GM13976 (cell line): ENCODE measurements around the gene CLDN3.
"Not testable (repeated sequence)": the region's sequence is repeated elsewhere in the genome, so short reads cannot be mapped to it uniquely, and the experiment has no call there.

Experiments used
- DNase-seq: peaks from one replicate; pipeline ENCODE4 v3.0.0; 2012; ENCODE audit warnings: low spot score
- in situ Hi-C: fragments of 300-500 bp; cut with MboI; formaldehyde crosslinking; loops from one replicate; pipeline ENCODE4 v1.12.0; 2022; ENCODE audit warnings: low sequenced_read_pairs, mixed read lengths, inconsistent platforms; ENCODE audit not compliant: unreplicated experiment
- TF ChIP-seq, protein P1 (sequence below): IDR thresholded peaks from 2 replicates; pipeline ENCODE4 v1.5.1; 2012; ENCODE audit warnings: borderline replicate concordance, mild to moderate bottlenecking; ENCODE audit not compliant: insufficient read depth; ENCODE audit errors: extremely low read depth, missing control alignments, control extremely low read depth

CLDN3 gene

DNA sequence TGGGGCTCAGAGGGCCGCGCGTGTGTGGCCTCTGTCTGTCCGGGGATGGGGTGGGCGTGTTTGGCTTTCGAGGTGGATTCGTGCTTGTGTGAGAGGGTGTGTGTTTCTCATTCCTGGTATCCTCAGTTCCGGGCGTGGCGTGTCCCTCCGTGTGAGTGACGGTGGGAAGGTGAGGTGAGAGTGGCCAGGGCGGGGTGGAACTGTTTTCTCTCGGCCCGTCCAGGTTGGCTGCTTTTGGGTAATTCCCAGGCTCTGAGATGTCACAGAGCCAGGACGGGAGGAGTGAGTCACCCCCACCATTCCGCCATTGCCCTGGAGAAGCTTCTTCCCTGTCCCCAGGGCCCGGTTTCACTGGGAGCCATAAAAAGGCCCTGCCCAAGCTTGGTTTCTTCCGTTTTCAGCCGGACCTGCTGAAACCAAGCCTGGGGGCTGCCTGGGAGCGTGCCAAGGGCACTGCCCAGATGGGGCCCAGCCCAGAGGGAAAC lies 39.4 kb upstream of the CLDN3 start:
- TF ChIP-seq, protein P1, sequence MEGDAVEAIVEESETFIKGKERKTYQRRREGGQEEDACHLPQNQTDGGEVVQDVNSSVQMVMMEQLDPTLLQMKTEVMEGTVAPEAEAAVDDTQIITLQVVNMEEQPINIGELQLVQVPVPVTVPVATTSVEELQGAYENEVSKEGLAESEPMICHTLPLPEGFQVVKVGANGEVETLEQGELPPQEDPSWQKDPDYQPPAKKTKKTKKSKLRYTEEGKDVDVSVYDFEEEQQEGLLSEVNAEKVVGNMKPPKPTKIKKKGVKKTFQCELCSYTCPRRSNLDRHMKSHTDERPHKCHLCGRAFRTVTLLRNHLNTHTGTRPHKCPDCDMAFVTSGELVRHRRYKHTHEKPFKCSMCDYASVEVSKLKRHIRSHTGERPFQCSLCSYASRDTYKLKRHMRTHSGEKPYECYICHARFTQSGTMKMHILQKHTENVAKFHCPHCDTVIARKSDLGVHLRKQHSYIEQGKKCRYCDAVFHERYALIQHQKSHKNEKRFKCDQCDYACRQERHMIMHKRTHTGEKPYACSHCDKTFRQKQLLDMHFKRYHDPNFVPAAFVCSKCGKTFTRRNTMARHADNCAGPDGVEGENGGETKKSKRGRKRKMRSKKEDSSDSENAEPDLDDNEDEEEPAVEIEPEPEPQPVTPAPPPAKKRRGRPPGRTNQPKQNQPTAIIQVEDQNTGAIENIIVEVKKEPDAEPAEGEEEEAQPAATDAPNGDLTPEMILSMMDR = no peak
- no peak for DNase-seq
- in situ Hi-C loops = no loop called here

DNA sequence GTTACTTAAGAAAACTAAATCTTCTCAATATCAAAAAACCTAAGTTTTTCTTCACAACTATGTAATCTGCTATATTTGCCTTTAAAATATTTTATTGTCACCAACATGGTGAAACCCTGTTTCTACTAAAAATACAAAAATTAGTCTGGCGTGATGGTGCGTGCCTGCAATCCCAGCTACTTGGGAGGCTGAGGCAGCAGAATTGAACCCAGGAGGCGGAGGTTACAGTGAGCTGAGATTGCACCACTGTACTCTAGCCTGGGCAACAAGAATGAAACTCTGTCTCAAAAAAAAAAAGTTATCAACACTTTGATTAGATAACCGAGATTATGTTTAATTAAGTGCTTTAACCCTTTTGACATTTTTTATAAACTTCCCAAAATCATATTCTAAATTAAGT lies 32.4 kb upstream of the CLDN3 start:
- in situ Hi-C loops = no loop called here

DNA sequence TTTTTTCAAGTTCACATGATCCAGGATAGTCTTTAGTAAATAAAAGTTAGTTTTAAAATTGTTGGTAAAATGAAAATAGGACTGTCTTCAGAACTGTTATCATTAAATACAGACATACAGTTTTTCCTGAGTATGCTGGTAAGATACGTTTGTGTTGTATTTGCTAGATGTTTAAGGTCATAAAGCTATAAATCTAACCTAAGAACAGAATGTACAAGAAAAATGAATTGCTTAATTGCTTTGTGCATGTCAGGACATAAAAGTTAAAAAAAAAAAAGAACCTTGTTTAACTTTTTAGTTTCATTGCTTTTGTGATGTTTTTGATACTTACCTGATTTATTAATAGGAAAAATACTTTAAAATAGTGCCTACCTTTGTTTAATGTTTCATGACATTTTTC lies 31.5 kb upstream of the CLDN3 start:
- TF ChIP-seq, protein P1 = no peak
- in situ Hi-C loops = no loop called here
- no peak for DNase-seq

More for the DNA sequence above, 32.4 kb upstream of the CLDN3 start:
- TF ChIP-seq, protein P1 = no peak
- no peak for DNase-seq

DNA sequence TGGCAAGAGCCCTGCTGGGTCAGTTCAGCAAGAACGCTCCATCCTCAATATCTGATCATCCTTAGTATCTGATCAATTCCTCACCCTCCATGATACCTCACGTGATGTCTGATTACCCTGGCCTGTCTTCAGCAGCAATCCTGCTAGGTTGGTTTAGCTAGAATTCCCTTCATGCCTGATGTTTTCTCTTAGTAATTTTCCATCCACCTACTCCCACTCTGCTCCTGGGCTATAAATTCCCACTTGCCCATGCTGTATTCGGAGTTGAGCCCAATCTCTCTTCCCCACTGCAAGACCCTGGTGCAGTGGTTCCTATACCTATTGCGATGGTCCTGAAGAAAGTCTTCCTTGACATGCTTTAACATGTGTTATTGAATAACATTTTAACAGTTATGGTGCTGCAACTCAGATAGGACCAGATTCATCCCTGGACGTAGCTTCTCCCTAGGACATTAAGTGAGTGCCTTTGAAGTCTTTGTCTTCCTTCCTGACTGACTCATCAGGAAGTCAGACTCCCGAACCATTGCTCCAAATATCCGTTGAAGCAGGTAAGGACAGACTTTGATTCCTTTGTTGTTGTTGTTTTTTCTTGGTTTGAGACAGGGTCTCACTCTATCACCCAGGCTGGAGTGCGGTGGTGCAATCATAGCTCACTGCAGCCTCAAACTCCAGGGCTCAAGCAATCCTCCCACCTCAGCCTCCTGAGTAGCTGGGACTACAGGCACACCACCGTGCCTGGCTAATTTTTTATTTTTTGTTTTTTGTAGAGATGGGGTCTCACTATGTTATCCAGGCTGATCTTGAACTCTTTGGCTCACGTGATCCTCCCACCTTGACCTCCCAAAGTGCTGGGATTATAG lies 29.4 kb upstream of the CLDN3 start:
- TF ChIP-seq, protein P1 = no peak
- DNase-seq = no peak
- in situ Hi-C loops = no loop called here

DNA sequence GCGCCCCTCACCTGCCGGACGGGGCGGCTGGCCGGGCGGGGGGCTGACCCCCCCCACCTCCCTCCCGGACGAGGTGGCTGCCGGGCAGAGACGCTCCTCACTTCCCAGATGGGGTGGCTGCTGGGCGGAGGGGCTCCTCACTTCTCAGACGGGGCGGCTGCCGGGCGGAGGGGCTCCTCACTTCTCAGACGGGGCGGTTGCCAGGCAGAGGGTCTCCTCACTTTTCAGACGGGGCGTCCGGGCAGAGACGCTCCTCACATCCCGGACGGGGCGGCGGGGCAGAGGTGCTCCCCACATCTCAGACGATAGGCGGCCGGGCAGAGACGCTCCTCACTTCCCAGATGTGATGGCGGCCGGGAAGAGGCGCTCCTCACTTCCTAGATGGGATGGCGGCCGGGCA lies 27.1 kb upstream of the CLDN3 start:
- in situ Hi-C loops, DNase-seq: not testable (repeated sequence)

DNA sequence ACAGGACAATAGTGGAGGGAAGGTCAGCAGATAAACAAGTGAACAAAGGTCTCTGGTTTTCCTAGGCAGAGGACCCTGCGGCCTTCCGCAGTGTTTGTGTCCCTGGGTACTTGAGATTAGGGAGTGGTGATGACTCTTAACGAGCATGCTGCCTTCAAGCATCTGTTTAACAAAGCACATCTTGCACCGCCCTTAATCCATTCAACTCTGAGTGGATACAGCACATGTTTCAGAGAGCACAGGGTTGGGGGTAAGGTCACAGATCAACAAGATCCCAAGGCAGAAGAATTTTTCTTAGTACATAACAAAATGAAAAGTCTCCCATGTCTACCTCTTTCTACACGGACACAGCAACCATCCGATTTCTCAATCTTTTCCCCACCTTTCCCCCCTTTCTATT lies 26.6 kb upstream of the CLDN3 start:
- DNase-seq, in situ Hi-C loops: not testable (repeated sequence)

DNA sequence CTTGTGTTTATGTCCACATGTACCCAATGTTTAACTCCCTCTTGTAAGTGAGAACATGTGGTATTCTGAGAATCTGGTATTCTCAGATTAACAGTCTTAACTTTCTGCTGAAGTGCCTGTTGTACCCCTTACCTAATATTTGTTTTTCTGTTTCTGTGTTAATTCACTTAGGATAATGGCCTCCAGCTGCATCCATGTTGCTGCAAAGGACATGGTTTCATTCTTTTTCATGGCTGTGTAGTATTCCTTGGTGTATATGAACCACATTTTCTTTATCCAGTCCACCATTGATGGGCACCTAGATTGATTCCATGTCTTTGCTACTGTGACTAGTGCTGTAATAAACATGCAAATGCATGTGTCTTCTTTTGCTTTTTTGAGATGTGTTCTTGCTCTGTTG lies 25.1 kb upstream of the CLDN3 start:
- DNase-seq, in situ Hi-C loops: not testable (repeated sequence)

DNA sequence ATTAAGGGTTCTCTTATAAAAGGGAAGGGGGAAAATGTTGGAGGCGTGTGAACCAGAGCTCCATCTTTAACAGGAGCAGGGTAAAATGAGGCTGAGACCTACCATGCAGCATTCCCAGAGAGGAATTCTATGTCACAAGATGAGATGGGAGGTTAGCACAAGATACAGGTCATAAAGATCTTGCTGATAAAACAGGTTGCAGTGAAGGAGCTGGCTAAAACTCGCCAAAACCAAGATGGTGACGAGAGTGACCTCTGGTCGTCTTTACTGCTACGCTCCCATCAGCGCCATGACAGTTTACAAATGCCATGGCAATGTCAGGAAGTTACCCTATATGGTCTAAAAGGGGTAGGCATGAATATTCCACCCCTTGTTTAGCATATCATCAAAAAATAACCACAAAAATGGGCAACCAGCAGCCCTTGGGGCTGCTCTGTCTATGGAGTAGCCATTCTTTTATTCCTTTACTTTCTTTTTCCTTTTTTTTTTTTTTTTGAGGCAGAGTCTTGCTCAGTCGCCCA lies 21.2 kb upstream of the CLDN3 start:
- in situ Hi-C loops, DNase-seq: not testable (repeated sequence)

DNA sequence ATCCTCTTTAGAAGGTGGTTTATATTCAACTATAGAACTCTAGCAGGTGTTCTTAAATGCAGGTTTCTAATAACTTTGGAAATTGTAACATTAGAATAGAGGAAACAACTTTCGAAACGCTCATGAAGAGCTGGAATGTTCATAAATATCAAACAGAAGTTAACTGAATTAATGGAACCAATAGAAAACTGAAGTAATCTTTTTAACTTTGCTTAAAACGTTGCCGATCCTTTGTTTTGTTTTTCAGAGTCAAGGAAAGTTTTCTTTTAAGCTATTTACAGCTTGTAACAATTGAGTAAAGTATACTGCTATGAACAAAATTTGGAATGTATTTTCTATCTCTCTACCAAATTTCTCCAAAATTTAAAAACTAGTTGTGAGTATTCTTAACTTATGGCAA lies 19.0 kb upstream of the CLDN3 start:
- in situ Hi-C loops = no loop called here
- TF ChIP-seq, protein P1 = no peak
- no peak for DNase-seq

DNA sequence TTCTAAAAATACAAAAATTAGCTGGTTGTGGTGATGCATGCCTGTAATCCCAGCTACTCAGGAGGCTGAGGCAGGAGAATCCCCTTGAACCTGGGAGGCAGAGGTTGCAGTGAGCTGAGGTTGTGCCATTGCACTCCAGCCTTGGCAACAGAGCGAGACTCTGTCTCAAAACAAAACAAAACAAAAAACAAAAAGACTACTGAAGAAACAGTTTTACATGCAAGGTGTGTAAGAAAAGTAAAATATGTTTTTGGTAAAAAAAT lies 17.6 kb upstream of the CLDN3 start:
- in situ Hi-C loops, DNase-seq: not testable (repeated sequence)
